NCI-H2196 treated with DMSO at 0.1 percent for 48 hours (cell line): Measurements from ENCODE around the gene TXNL4A.
"Not testable (repeated sequence)": the region's sequence is repeated elsewhere in the genome, so short reads cannot be mapped to it uniquely, and the experiment has no call there.

ENCODE experiments used
- DNase-seq: peaks from one replicate; lab custom pipeline; 2025; ENCODE audit not compliant: unreplicated experiment; lab: John Stamatoyannopoulos, UW

TXNL4A gene

GRCh38 chr18:79999701-80000100 lies 11.3 kb upstream of the TXNL4A start:
- not testable (repeated sequence) for DNase-seq

DNA sequence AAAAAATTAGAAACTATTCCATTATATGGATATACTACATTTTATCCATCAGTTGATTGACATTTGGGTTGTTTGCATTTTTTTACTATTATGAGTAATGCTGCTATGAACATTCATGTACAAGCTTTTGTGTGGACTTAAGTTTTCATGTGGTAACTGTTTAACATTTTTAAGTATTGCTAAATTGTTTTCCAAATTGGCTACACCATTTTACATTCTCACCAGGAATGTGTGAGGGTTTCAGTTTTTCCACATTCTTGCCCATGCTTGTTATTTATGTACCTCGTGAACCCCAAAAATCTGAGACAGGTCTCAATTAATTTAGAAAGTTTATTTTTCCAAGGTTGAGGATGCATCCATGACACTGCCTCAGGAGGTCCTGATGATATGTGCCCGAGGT lies 3.1 kb upstream of the TXNL4A start:
- no peak for DNase-seq

GRCh38 chr18:79989195-79989497 lies 783 bp upstream of the TXNL4A start:
- DNase-seq: no peak

- DNase-seq: no peak
These were observed 302 bp downstream of the TXNL4A start for GRCh38 chr18:79988071-79988450.

DNA sequence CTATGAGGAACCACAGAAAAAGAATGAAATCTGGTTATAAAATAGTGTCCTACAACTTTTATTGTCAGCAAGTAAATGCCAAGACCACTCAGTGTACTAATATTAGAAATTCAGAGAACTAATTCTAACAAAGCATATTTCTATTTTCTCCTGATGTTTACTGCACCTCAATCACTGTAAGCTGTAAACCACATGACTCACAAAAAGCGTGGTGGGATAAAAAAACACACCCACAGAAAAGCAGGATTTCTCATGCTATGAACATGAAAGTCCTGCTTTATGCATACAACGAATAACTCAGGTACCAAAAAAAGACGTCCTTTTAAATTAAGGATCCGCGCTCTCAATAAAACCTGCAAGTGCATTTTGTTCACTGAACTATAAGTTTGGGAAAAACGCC lies 797 bp downstream of the TXNL4A start:
- DNase-seq: no peak

GRCh38 chr18:79986726-79987125 lies 1.6 kb downstream of the TXNL4A start:
- no peak for DNase-seq

- DNase-seq: no peak
These were observed 3.2 kb downstream of the TXNL4A start for GRCh38 chr18:79985172-79985571.

DNA sequence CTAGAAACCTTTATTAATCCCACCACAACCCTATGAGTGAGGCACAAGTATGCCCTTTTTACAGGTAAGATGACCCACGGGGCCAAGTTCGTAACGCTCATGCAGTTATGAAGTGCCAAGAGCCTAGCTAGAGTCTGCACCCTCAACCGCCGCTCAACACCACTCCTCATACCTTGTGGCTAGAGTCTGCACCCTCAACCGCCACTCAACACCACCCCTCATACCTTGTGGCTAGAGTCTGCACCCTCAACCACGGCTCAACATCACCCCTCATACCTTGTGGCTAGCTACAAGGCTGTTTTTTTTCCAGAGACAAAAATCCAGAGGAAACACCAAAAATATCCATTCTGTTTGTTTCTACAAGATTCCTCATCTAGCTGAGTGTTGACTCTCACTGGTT lies 4.6 kb downstream of the TXNL4A start:
- no peak for DNase-seq

- no peak for DNase-seq
These were observed 5.1 kb downstream of the TXNL4A start for GRCh38 chr18:79983253-79983652.

- DNase-seq: no peak
These were observed 5.6 kb downstream of the TXNL4A start for GRCh38 chr18:79982736-79983135.

DNA sequence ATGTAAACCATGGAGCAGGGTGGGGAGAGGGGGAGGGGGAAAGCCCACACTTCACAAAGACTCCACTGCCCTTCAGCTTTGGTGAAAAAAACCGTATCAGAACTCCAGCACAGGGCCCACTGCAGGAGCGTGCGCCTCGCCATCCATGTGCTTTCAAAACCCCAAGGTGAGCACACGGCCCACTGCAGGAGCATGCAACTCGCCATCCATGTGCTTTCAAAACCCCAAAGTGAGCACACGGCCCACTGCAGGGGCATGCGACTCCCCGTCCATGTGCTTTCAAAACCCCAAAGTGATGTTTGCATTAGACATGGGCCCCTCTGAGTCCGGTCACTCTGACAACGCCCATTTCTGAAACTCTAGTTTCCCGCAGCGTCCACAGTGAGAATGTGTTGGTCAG lies 7.8 kb downstream of the TXNL4A start:
- no peak for DNase-seq

DNA sequence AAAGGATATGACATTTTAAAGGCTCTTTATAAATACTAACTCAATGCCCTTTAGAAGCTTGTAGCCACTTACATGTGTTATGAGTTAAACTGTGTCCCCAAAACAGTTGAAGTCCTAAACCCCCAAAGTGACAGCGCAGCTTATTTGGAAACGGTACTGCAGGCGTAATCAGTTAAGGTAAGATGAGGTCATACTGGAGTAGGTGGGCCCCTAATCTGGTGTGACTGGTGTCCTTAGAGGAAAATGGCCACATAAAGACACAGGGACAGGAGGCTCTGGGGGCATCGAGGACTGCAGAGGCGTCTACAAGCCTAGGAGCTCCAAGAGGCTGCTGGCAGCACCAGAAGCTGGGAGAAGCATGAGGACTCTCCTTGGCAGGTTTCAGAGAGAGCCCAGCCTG lies 8.5 kb downstream of the TXNL4A start:
- DNase-seq: no peak

DNA sequence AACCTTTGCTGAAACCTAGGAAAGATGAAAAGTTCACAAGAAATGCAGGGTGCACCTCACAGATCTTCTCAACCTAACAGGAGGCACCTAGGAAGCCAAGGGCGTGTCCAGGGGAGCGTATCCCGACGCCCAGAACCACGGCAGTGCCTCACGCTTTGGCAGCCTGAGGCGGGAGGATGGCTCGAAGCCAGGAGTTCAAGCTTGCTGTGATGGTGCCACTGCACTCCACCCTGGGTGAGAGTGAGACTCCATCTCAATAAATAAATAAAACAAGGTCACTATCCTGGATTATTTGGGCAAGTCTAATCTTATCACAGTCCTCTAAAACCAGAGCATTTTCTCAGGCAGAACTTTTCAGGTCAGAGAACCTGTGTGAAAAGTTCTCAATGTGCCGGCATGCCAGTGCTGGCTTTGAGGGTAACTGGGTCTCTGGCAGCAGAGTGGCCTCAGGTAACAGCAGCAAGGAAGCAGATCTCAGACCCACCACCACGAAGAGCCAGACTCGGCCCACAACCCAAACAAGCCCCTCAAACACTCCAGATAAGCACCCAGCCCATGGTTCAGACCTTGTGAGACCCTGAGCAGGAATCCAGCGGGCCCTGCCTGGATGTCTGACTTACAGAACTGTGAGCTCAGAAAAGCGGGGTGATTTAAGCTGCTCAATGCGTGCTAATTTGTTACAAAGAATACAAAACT lies 12.2 kb downstream of the TXNL4A start:
- DNase-seq: no peak

- no peak for DNase-seq
These were observed 13.3 kb downstream of the TXNL4A start for GRCh38 chr18:79975043-79975442.

DNA sequence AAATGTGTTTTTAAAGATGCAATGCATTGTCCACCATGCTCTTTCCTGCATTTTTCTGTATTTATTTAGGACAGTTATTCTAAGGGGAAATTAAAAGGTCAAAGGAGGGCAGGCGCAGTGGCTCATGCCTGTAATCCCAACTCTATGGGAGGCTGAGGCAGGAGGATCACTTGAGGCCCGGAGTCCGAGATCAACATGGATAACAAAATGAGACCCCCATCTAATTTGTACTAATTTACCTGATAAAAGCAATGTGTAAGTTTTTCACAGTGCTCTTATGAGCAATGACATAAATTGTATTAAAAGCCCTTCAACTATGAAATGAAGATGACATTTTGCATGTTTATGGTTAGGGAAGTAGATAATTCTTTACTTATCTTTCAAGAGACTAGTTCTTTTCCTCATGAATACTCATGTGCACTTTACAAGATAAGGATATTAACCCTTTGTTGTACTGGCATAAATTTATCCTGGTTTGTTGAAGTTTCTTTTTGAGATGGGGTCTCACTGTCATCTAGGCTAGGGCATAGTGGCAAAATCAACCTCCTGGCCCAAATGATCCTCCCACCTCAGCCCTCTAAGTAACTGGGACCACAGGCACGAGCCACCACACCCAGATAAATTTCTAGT lies 14.2 kb downstream of the TXNL4A start:
- no peak for DNase-seq

DNA sequence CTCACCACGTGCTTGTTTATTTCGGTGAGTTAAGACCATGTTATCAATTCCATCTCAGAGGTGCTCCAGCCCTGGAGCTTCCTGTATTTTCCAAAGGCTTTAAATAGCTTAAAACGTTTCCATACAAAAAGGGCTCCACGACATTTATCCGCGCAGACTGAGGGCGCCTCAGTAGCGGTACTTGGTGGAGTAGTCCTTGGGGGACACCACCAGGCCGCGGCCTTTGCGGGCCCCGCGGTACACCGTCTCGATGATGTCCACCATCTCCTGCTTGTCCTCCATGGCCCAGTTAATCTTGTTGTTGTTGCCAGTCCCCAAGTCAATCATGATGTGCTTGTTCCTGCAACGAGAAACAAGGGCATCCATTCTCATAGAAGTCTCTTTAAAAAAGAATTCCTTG lies 14.8 kb downstream of the TXNL4A start:
- no peak for DNase-seq

DNA sequence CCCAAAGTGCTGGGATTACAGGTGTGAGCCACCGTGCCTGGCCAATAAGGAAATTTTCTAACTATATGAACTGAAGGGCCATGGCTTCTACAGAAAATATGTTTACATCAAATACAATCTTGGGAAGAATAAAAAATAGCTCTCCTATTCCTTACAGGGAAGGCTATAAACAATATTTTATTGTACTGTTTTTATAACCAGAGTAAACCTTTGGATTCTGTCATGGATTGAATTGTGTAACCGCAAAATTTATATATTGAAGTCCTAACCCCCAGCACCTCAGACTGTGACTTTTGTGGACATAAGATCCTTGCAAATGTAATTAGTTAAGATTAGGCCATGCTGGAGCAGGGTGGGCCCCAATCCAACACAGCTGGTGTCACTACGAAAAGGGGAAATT lies 15.6 kb downstream of the TXNL4A start:
- DNase-seq: no peak

GRCh38 chr18:79971986-79972385 lies 16.4 kb downstream of the TXNL4A start:
- DNase-seq: no peak

DNA sequence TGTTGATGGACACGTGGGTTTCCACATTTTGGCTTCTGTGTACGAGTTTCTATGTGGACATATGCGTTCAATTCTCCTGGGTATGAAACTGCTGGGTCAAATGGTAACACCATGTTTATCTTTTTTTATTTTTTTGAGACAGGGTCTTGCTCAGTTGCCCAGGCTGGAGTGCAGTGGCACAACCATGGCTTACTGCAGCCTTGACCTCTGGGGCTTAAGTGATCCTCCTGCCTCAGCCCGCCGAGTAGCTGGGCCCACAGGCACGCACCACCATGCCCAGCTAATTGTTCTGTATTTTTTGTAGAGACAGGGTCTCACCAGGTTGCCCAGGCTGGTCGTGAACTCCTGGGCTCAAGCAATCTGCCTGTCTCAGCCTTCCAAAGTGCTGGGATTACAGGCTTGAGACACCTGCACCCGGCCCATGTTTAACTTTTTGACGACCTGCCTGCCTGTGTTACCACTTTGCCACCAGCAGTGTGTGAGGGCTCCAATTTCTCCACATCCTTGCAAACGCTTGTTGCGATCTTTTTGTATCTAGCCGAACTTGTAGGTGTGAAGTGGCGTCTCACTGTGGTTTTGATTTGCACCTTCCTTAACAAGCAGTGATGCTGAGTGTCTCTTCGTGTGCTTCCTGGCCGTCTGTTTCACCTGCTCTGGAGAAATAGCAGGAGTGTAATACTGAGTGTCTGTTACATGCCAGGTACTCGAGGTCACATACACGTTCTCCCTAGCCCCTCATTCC lies 17.0 kb downstream of the TXNL4A start:
- DNase-seq: no peak

DNA sequence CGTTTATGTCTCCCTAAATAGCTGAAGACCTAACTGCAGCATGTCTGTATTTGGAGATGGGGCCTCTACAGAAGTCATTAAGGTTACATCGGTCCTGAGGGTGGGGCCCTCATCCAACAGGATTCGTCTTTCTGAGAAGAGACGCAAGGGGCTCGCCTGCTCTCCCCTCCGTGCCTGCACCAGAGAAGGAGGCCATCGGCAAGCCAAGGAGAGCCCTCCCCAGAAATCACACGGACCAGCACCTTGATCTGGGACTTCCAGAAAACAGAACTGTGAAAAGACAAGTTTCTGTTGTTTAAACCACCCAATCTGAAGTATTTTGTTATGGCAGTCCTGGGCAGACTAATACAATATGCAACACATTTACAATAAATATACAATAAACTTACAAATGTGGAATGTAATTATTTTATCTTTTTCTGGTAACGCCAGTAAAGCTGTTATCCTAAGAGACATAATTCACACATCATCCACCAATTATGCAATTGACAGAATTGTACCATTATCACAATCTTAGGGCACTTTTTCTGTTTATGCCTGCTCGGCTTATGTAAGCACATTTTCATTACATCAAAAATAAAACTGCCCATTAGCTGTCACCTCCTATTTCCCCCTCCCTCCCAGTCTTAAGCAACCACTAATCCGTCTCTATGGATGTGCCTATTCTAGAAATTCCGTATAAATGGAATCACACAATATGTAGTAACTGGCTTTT lies 17.8 kb downstream of the TXNL4A start:
- no peak for DNase-seq

DNA sequence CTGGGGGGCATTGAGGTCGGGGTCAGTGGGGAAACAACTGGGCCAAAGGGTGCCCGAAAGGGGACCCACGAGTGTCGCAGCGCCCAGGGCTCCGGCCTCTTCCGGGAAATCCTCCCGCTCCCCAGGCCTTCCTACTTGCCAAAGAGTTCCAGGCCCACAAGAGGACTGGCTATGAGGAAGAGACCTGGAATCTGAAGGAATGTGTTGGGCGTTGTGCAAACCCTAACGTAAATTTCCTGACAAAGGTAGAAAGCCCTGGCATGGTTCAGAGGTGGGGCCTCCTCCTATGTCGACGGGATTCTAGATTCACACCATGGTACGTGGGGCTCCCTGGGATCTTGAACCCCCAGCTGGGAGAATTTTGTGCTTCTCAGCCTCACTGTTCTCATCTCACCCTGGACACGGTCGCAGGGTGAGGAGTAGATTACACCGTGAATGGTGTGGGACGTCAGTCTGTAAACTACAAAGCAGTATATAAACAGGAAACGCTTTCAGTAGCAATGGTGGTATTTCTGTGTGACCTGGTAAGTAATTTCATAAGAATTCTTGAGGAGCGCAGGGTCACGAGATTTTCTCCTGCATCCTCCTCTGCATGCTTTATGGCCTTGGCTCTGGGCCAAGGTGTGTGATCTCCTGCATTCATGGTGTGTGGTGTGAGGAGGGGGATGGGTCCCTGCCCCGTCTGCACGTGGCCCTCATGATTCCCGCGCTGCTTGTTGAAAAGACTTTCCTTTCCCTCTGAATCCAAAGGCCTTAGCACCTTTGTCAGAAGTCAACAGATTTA lies 23.1 kb downstream of the TXNL4A start:
- DNase-seq: no peak
